SIG-M5 treated with dmso at 0.1 percent for 504 hours (cell line): Measurements from ENCODE around the gene LTBP4.
A peak's percentile ranks its signal among the peaks of the same experiment; 100 is the strongest.
"Not testable (repeated sequence)": the region's sequence is repeated elsewhere in the genome, so short reads cannot be mapped to it uniquely, and the experiment has no call there.

Experiments used
- DNase-seq: peaks from one replicate; lab custom pipeline; 2025; ENCODE audit not compliant: unreplicated experiment; lab: John Stamatoyannopoulos, UW

LTBP4 gene

GRCh38 chr19:40571831-40572495 lies 29.2 kb upstream of the LTBP4 start:
- no peak for DNase-seq

- no peak for DNase-seq
Measured at GRCh38 chr19:40575326-40575725, 25.8 kb upstream of the LTBP4 start.

- DNase-seq, result no peak
Measured at GRCh38 chr19:40576151-40576584, 25.0 kb upstream of the LTBP4 start.

GRCh38 chr19:40576585-40577451 lies 24.4 kb upstream of the LTBP4 start, which contains the start of gene SHKBP1:
Gene SHKBP1, plus strand, starts transcription at chr19:40576873. Its CDS starts 27 bp downstream, at chr19:40576900.
- peak; percentile 93 for DNase-seq

- peak; percentile 68 for DNase-seq
Measured at GRCh38 chr19:40578442-40578908, 22.7 kb upstream of the LTBP4 start.

GRCh38 chr19:40580619-40581018 lies 20.6 kb upstream of the LTBP4 start:
- DNase-seq, result no peak

GRCh38 chr19:40581531-40581930 lies 19.6 kb upstream of the LTBP4 start:
- DNase-seq, result no peak

- no peak for DNase-seq
Measured at GRCh38 chr19:40582467-40582866, 18.7 kb upstream of the LTBP4 start.

GRCh38 chr19:40583283-40583682 lies 17.9 kb upstream of the LTBP4 start:
- no peak for DNase-seq

- no peak for DNase-seq
Measured at GRCh38 chr19:40584007-40584406, 17.2 kb upstream of the LTBP4 start.

- DNase-seq, result peak; percentile 78
Measured at GRCh38 chr19:40585241-40585981, 15.8 kb upstream of the LTBP4 start.

GRCh38 chr19:40585982-40586422 lies 15.2 kb upstream of the LTBP4 start:
- DNase-seq, result no peak

GRCh38 chr19:40586611-40587010 lies 14.6 kb upstream of the LTBP4 start:
- no peak for DNase-seq

- DNase-seq, result no peak
Measured at GRCh38 chr19:40588110-40588854, 12.9 kb upstream of the LTBP4 start.

- no peak for DNase-seq
Measured at GRCh38 chr19:40588926-40589569, 12.1 kb upstream of the LTBP4 start.

- DNase-seq, result no peak
Measured at GRCh38 chr19:40589591-40590429, 11.4 kb upstream of the LTBP4 start.

- no peak for DNase-seq
Measured at GRCh38 chr19:40590464-40591265, 10.5 kb upstream of the LTBP4 start.

- not testable (repeated sequence) for DNase-seq
Measured at GRCh38 chr19:40591724-40592123, 9.4 kb upstream of the LTBP4 start.
